Heart right ventricle (tissue), 16 donors: ENCODE measurements around the gene TLR4. TPM values are rescaled to one million over a fixed set of nuclear protein-coding genes. Genes with fewer than 3 reads are reported as not detected.
A peak's percentile ranks its signal among the peaks of the same experiment; 100 is the strongest.

Source experiments
- ATAC-seq, 8 donors: fragments of 200-7000 bp; cut with Tn5 transposase; one replicate each; pipeline ENCODE4 v1.9.1; 2020; ENCODE audit warnings: mild to moderate bottlenecking in 8 of 8, moderate library complexity in 8 of 8, moderate number of reproducible peaks in 1 of 8
- DNase-seq, 2 donors: peaks; one replicate each; pipeline ENCODE4 v3.0.0-alpha.2; 2020
- H3K27ac ChIP-seq, 10 donors: fragments of 200-600 bp; sonication (generic) in 2 of 10; one replicate each; pipeline versions ENCODE4 v1.5.0 to v1.8.0; 2020 to 2022; ENCODE audit warnings: mild to moderate bottlenecking in 3 of 10
- H3K27me3 ChIP-seq, 7 donors: fragments of 200-600 bp; one replicate each; pipeline ENCODE4 v1.8.0; 2021 to 2022; ENCODE audit warnings: mild to moderate bottlenecking in 2 of 7
- H3K36me3 ChIP-seq, 9 donors: fragments of 200-600 bp; sonication (generic) in 1 of 9; one replicate each; pipeline versions ENCODE4 v1.5.0 to v1.8.0; 2020 to 2022; ENCODE audit warnings: mild to moderate bottlenecking in 2 of 9
- H3K4me1 ChIP-seq, 9 donors: fragments of 200-600 bp; sonication (generic) in 1 of 9; one replicate each; pipeline versions ENCODE4 v1.5.0 to v1.8.0; 2020 to 2022; ENCODE audit warnings: mild to moderate bottlenecking in 4 of 9
- H3K4me3 ChIP-seq, 10 donors: fragments of 200-600 bp; sonication (generic) in 2 of 10; one replicate each; pipeline versions ENCODE4 v1.5.0 to v1.8.0; 2020 to 2022; ENCODE audit warnings: mild to moderate bottlenecking in 7 of 10, moderate library complexity in 2 of 10
- H3K9me3 ChIP-seq, 11 donors: fragments of 200-600 bp in 10 of 11; sonication (generic) in 2 of 11; one replicate each; pipeline versions ENCODE4 v1.5.0 to v1.8.0; 2013 to 2022; ENCODE audit warnings: mild to moderate bottlenecking in 2 of 11, control low read depth in 1 of 11, moderate library complexity in 1 of 11
- WGBS, 2 donors: extraction: QIAGEN DNeasy Blood & Tissue Kit; methylation state at CpG; one replicate each; pipeline ENCODE4 v1.1.7; 2013; ENCODE audit warnings: inconsistent platforms in 1 of 2; 5-methylcytosine and 5-hydroxymethylcytosine counted together
- intact Hi-C, 10 donors: fragments of 100-400 bp; cut with DNase I; formaldehyde crosslinking; loops; one replicate each; pipeline versions ENCODE4 v1.11.1 to v1.14.2; 2022
- polyA plus RNA-seq, 2 donors: library from polyadenylated mRNA; stranded (reverse); fragments of 200-250 nt; gene quantifications; one replicate each; pipeline ENCODE4 v1.2.3, GENCODE V29; 2013
- total RNA-seq, 10 donors: library from RNA; stranded (reverse); fragmentation: NEBNext Ultra II Directional in 3 of 10; extraction: Animal tissue kit (Norgen Biotek cat#: 25700) in 3 of 10; gene quantifications; one replicate each; pipeline versions ENCODE4 v1.2.1 to v1.2.4, GENCODE V29; 2021 to 2023
- TF ChIP-seq, protein P1 (sequence below), 9 donors: fragments of 200-600 bp; sonication (generic) in 2 of 9; IDR thresholded peaks; one replicate each; pipeline versions ENCODE4 v1.5.0 to v1.8.0; 2021 to 2022; ENCODE audit warnings: antibody characterized with exemption in 9 of 9, mild to moderate bottlenecking in 5 of 9, moderate library complexity in 1 of 9
- donor health status: Arrhythmogenic right ventricular cardiomyopathy.
- donor health status: ischemic (EF 13 %, LVEDD 7.1; RV severe dilation, severe dysfunction).
- donor health status: healthy with polysubstance abuse.
- donor health status: DM: no; HTN: yes; CAD: no.
- donor health status: DM: no; HTN: no; CAD: no.
- donor health status: ischemic (EF 25% LVEDD 6.9; RV normal size, moderate dysfunction).
- donor health status: ischemic (EF 25% LVEDD 5.7; RV mildly dilated, moderate dysfunction).
- donor health status: healthy.
- donor health status: DM: yes; HTN: yes; CAD: no.
- donor health status: Ischemic cardiomyopathy.
- donor health status: ischemic (EF 35%, LVEDD 5.7; RV mildly dilated, moderate dysfunction).
- donor health status: nonischemic (EF 11% LVEDD 7.7; RV severe dilation, severe dysfunction).
- donor health status: DM: yes; HTN: yes; CAD: no.
- donor health status: PGD.
- donor health status: ischemic (EF 29% LVEDD 5.4; RV normal size, mild dysfunction).
- donor health status: nonischemic (EF 23%, LVEDD 6.1; RV moderate dilation, normal function).

The TLR4 gene
- total and polyA plus RNA-seq, 12 donors, result 2.3 to 24.7 (median 10.5) TPM

GRCh38 chr9:117703537-117703936 is 666 bp upstream of the TLR4 start:
- intact Hi-C loops, result loop anchor here in 2 of 10 donors (10.0 kb wide), 1 partner anchor 81 kb away; no protein-coding TSS in a partner anchor
- Histone ChIP-seq H3K27ac (peak overlapping the region; percentile 63 to 95 (median 88)), H3K4me1 (peaks cover 0 to 32% (median 20%) of the 10 kb centered on the region in 9 donors), H3K9me3 (no peaks in the 10 kb centered on the region), H3K4me3 (peak overlapping the region in 9 of 10 donors; percentile 33 to 68 (median 58)), H3K36me3 (peaks cover 0 to 9% (median 0%) of the 10 kb centered on the region in 9 donors), H3K27me3 (no peaks in the 10 kb centered on the region)
- peak in 3 of 8 donors; percentile 1 to 55 (median 5) for ATAC-seq
- DNase-seq, result no peak
- WGBS, 2 donors, result 69 to 78% methylated on average over 3 of the region's 3 CpGs
- TF ChIP-seq, protein P1, sequence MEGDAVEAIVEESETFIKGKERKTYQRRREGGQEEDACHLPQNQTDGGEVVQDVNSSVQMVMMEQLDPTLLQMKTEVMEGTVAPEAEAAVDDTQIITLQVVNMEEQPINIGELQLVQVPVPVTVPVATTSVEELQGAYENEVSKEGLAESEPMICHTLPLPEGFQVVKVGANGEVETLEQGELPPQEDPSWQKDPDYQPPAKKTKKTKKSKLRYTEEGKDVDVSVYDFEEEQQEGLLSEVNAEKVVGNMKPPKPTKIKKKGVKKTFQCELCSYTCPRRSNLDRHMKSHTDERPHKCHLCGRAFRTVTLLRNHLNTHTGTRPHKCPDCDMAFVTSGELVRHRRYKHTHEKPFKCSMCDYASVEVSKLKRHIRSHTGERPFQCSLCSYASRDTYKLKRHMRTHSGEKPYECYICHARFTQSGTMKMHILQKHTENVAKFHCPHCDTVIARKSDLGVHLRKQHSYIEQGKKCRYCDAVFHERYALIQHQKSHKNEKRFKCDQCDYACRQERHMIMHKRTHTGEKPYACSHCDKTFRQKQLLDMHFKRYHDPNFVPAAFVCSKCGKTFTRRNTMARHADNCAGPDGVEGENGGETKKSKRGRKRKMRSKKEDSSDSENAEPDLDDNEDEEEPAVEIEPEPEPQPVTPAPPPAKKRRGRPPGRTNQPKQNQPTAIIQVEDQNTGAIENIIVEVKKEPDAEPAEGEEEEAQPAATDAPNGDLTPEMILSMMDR (IDR thresholded peaks at IDR 0.05), result no peak

DNA sequence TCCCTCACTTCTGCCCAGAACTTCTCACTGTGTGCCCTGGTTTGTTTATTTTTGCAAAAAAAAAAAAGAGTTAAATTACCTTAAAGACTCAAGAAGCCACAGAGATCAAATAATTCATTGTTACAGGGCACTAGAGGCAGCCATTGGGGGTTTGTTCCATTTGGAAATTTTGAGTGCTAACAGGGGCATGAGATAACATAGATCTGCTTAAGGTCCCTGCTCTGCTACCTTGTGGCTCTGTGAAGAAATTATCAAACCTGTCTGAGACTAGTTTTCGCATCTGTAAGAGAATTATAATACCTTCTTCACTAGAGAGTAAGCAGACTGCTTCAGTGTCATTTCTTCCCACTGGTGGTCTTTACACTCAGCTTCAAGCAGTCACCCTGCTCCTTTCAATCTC is 394 bp downstream of the TLR4 start:
- WGBS, 2 donors, result 42 to 46% methylated on average over 1 of the region's 1 CpG
- Histone ChIP-seq H3K4me3 (peak overlapping the region; percentile 27 to 68 (median 56)), H3K36me3 (peaks cover 0 to 20% (median 6%) of the 10 kb centered on the region in 9 donors), H3K9me3 (no peaks in the 10 kb centered on the region), H3K4me1 (peaks cover 0 to 43% (median 22%) of the 10 kb centered on the region in 9 donors), H3K27me3 (no peaks in the 10 kb centered on the region), H3K27ac (peak overlapping the region; percentile 63 to 95 (median 88))
- ATAC-seq (peak in 3 of 8 donors; percentile 15 to 21 (median 15)), DNase-seq (no peak)
- intact Hi-C loops, result loop anchor here in 3 of 10 donors (1.0 to 10.0 kb wide), 5 partner anchors 18 to 80 kb away; no protein-coding TSS in a partner anchor
- TF ChIP-seq, protein P1 (IDR thresholded peaks at IDR 0.05), result no peak

DNA sequence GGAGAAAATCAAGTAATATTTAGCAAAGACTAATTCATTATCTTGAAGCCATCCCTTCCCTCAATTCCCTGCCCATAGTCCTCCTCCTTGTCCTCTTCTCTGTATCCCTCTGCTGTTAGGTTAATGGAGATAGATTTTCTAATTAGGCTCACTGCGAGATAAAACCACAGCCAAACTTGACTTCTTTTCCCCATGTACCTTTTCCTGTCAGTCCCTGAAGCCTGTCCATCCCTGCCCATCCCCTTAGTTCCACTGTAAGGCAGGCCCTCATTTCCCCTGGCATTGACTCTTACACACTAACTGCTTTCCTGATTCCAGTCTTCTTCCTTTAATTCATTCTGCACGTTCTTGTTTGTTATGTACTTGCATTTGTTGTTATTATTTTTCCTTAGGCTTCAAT is 1.2 kb downstream of the TLR4 start:
- WGBS, 2 donors, result 32 to 63% methylated on average over 2 of the region's 2 CpGs
- TF ChIP-seq, protein P1 (IDR thresholded peaks at IDR 0.05), result no peak
- peak overlapping the region in 9 of 10 donors; percentile 82 to 95 (median 89) for H3K27ac ChIP-seq
- intact Hi-C loops, result loop anchor here in 3 of 10 donors (2.0 to 10.0 kb wide), 5 partner anchors 17 to 79 kb away; no protein-coding TSS in a partner anchor
- H3K4me1 ChIP-seq, result peaks cover 0 to 50% (median 22%) of the 10 kb centered on the region in 9 donors
- peak overlapping the region; percentile 27 to 68 (median 56) for H3K4me3 ChIP-seq
- peaks cover 0 to 28% (median 10%) of the 10 kb centered on the region in 9 donors for H3K36me3 ChIP-seq
- DNase-seq, result no peak
- no peaks in the 10 kb centered on the region for H3K9me3 ChIP-seq
- peak in 1 of 8 donors; percentile 4 for ATAC-seq
- no peaks in the 10 kb centered on the region for H3K27me3 ChIP-seq

- no peaks in the 10 kb centered on the region for H3K27me3 ChIP-seq
- H3K9me3 ChIP-seq, result no peaks in the 10 kb centered on the region
- DNase-seq, result no peak
- H3K36me3 ChIP-seq, result peaks cover 0 to 40% (median 12%) of the 10 kb centered on the region in 9 donors
- WGBS, 2 donors, result 37 to 38% methylated on average over 4 of the region's 4 CpGs
- TF ChIP-seq, protein P1 (IDR thresholded peaks at IDR 0.05), result no peak
- intact Hi-C loops, result loop anchor here in 3 of 10 donors (5.0 to 10.0 kb wide), 2 partner anchors 76 to 78 kb away; no protein-coding TSS in a partner anchor
- peaks cover 0 to 52% (median 22%) of the 10 kb centered on the region in 9 donors for H3K4me1 ChIP-seq
- peak overlapping the region in 8 of 10 donors; percentile 6 to 95 (median 70) for H3K27ac ChIP-seq
- H3K4me3 ChIP-seq, result peak overlapping the region; percentile 5 to 68 (median 56)
- no peak for ATAC-seq
Measured at GRCh38 chr9:117706421-117707116, 2.4 kb downstream of the TLR4 start.
